22Rv1 (cell line): ENCODE results near the gene ING1.
"Not testable (repeated sequence)": the region's sequence is repeated elsewhere in the genome, so short reads cannot be mapped to it uniquely, and the experiment has no call there.

ENCODE experiments used
- H3K27ac ChIP-seq: fragments of 450-650 bp; 2 replicates; pipeline ENCODE4 v1.5.1; 2017
- ZFX ChIP-seq: fragments of 450-650 bp; IDR thresholded peaks from 2 replicates; pipeline ENCODE4 v1.6.1; 2017; ENCODE audit warnings: antibody characterized with exemption, borderline replicate concordance
- TF ChIP-seq, protein P1 (sequence below): fragments of 450-650 bp; IDR thresholded peaks from 2 replicates; pipeline ENCODE4 v1.5.1; 2017; ENCODE audit warnings: mild to moderate bottlenecking

ING1 gene

DNA sequence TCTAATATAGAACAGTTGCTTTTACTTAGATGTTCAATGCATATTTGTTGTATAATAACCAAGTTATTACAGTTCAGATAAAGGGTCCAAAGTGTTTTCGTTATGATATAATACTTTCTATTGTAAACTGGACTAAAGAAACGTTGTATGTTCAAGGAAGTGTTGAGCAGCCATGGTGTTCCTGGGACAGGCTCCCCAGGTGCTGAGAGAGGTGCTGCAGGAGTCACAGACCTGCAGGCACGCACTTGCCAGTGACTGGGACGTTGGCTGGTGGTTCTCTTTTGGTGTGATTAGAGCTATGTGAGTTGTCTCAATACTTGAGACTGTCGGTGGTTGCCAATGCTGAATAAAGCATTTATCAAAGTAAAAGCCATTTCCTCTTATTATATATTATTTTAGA lies 9.5 kb downstream of the ING1 start:
- no peak for TF ChIP-seq ZFX
- TF ChIP-seq, protein P1, sequence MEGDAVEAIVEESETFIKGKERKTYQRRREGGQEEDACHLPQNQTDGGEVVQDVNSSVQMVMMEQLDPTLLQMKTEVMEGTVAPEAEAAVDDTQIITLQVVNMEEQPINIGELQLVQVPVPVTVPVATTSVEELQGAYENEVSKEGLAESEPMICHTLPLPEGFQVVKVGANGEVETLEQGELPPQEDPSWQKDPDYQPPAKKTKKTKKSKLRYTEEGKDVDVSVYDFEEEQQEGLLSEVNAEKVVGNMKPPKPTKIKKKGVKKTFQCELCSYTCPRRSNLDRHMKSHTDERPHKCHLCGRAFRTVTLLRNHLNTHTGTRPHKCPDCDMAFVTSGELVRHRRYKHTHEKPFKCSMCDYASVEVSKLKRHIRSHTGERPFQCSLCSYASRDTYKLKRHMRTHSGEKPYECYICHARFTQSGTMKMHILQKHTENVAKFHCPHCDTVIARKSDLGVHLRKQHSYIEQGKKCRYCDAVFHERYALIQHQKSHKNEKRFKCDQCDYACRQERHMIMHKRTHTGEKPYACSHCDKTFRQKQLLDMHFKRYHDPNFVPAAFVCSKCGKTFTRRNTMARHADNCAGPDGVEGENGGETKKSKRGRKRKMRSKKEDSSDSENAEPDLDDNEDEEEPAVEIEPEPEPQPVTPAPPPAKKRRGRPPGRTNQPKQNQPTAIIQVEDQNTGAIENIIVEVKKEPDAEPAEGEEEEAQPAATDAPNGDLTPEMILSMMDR = no peak
- H3K27ac ChIP-seq = no peak overlapping the region

DNA sequence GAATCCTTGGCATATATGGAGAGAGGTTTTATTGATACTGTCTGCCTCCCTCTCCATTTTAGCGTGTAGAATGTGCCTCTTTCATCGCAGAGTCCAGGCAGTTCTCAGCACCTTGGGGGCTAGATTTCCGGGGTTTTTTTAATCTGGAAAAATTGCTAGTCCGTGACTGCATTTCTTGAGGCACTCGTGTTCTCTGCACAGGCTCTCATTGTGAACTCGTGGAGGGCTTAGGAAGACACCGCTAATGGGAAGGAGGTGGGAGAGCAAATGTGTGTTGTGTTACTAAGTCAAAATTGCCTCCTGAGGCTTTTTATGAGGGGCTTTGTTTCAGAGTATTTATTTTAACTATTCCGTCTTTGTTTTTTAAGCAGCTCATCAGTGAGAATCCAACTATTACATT lies 10.1 kb downstream of the ING1 start:
- TF ChIP-seq, protein P1 = no peak
- TF ChIP-seq ZFX = no peak
- H3K27ac ChIP-seq = no peak overlapping the region

DNA sequence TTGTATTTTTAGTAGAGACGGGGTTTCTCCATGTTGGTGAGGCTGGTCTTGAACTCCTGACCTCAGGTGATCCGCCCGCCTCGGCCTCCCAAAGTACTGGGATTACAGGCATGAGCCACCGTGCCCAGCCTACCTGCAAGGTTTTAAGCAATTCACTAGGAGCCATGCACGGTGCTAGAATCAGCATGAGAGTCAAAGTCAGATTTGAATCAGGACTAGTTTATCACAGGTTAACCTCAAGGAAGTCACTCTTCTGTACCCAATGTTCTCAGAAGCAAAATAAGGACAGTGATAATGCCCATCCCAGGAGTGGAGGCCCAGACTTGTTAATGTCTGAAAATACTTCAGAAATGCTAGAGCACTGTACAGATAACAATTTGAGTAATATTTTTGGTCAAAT lies 12.7 kb downstream of the ING1 start:
- H3K27ac ChIP-seq = not testable (repeated sequence)

DNA sequence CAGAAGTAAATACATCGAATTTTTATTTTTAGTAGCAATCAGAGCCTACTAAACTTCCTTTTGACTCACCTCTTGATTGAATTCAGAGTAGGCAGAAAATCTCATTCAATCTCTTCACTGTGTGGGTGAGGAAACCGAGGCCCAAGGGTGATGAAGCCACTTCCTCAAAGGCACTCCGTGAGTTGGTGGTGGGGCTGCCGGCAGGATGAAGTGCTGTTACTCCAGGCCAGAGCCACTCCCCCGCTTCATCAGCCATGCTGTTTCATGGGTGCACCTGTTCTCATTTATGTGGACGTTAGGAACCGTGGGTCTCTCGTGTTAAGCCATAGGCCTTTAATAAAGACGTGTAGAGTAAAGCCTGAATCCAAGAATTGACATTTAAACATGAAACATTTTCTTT lies 13.2 kb downstream of the ING1 start:
- no peak for TF ChIP-seq ZFX
- TF ChIP-seq, protein P1 = no peak
- H3K27ac ChIP-seq = no peak overlapping the region

DNA sequence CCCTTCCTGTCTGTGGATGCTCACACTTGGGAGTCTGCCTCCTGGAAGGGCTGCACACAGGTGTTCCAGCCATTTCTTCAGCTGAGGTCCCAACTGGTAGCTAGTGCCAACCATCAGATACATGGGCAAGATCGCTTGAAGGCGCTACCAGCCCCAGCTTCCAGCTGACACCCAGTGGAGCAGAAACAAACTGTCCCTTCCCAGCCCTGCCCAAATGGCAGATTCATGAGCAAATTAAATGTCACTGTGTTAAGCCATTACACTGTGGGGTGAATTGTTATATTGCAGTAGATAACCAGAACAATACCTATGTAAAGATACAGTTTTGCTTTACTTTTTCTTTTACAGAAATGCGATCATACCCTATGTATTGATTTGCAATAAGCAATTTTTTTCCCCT lies 17.6 kb downstream of the ING1 start:
- TF ChIP-seq ZFX = no peak
- TF ChIP-seq, protein P1 = no peak
- H3K27ac ChIP-seq = no peak overlapping the region

DNA sequence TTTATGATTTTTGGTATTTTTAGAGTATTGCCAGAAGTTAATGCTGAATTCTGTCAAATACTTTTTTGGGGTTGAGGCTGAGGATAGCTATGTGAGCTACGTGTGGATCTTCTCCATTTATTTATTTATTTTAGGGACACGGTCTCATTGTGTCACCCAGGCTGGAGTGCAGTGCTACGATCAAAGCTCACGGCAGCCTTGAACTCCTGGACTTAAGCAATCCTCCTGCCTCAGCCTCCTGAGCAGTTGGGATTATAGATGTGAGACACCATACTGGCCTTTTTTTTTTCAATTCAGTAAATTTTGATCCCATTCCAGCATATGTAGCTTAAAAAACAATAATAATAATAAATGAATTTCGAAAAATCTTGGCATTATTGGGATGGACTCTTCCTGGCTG lies 21.1 kb downstream of the ING1 start:
- H3K27ac ChIP-seq = no peak overlapping the region

DNA sequence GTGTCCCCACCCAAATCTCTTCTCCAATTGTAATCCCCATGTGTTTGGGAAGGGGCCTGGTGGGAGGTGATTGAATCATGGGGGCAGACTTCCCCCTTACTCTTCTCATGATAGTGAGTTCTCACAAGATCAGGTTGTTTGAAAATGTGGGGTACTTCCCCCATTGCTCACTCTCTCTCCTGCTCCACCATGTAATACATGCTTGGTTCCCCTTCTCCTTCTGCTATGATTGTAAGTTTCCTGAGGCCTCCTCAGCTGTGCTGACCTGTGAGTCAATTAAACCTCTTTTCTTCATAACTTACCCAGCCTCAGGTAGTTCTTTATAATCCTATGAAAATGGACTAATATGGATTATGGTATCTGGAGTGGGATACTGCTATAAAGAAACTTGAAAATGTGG lies 24.1 kb downstream of the ING1 start:
- no peak for TF ChIP-seq ZFX
- TF ChIP-seq, protein P1 = no peak
- no peak overlapping the region for H3K27ac ChIP-seq

More for the DNA sequence above, 21.1 kb downstream of the ING1 start:
- TF ChIP-seq, protein P1 = no peak
- no peak for TF ChIP-seq ZFX

DNA sequence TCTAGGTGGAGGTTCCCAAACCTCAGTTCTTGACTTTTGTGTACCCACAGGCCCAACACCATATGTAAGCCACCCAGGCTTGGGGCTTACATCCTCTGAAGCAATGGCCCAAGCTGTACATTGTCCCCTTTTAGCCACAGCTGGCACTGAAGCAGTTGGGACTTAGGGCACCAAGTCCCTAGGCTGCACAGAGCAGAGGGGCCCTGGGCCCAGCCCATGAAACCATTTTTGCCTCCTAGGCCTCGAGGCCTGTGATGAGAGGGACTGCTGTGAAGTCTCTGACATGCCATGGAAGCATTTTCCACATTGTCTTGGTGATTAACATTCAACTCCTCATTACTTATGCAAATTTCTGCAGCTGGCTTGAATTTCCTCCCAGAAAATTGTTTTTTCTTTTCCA lies 30.2 kb downstream of the ING1 start:
- H3K27ac ChIP-seq = no peak overlapping the region
- no peak for TF ChIP-seq ZFX
